ENCODE data around the gene LTF.
"Not testable (repeated sequence)": the region's sequence is repeated elsewhere in the genome, so short reads cannot be mapped to it uniquely, and the experiment has no call there.

Gene LTF

DNA sequence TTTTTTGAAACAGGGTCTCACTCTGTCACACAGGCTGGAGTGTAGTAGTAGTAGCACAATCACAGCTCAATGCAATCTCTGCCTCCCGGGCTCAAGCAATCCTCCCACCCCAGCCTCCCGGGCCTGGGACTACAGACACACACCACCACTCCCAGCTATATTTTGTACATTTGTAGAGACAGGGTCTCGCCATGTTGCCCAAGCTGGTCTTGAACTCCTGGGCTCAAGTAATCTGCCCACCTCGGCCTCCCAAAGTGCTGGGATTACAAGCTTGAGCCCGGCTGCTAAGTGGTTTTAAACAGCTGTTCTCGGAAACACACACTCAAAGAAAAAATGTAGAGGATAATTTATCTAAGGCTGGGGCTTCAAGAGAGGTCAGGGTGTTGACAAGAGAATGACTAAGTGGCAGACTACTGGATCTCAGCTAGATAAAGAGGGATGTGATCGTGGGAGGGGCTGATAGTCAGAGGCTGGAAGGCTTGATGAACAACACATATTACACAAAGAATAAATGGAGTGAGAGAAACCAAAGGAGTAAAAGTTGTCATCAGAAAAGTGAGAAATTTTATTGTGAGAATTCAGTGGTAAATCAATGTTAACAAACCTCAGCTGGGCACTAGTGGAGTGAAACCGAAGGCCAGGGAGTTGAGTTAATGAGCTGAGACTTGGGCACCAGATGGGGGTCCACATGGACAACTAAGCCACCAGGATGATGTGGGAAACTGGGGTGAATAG is 64.5 kb downstream of the LTF start:
- FAIRE-seq (no peak), DNase-seq (ENCODE audit: insufficient read length, low spot score) (no peak)
- no peak for TF ChIP-seq PAX5 (IDR thresholded peaks at IDR 0.05; ENCODE audit: insufficient read depth, low read length, severe bottlenecking)
- TF ChIP-seq TAF1 (IDR thresholded peaks at IDR 0.05; ENCODE audit: low read depth, low read length), result no peak

- DNase-seq (ENCODE audit: insufficient read length, low spot score) (no peak), FAIRE-seq (no peak)
- no peak for TF ChIP-seq TAF1 (IDR thresholded peaks at IDR 0.05; ENCODE audit: low read depth, low read length)
- no peak for TF ChIP-seq PAX5 (IDR thresholded peaks at IDR 0.05; ENCODE audit: insufficient read depth, low read length, severe bottlenecking)
- no peak for TF ChIP-seq POLR2A (IDR thresholded peaks at IDR 0.05; ENCODE audit: low read depth, low read length)
- TF ChIP-seq POU2F2 (IDR thresholded peaks at IDR 0.05; ENCODE audit: low read depth, low read length), result no peak
- no peak for TF ChIP-seq SPI1 (IDR thresholded peaks at IDR 0.05; ENCODE audit: low read depth, low read length)
- no peak for TF ChIP-seq POLR2AphosphoS5 (IDR thresholded peaks at IDR 0.05; ENCODE audit: low read depth, low read length)
These were observed 65.1 kb downstream of the LTF start for GRCh38 chr3:46399557-46399956.

DNA sequence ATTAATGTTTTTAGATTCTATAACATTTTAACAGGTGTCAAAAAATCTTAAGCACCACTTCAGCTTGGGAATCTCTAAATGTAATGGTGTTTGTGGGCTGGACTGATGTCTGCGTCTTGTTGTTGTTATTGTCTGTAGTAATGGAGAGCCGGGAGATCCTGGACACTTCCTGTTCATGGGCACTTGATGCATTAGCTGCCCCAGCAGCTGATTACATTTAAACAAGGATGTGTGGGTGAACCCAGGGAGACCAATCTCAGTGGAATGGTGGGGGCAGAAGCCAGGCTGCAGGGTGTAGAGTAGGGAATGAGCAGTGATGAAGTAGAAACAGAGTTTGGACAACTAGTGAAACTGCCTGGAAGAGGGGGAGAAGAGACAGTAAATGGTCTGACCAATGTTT is 65.6 kb downstream of the LTF start:
- DNase-seq (ENCODE audit: insufficient read length, low spot score) (no peak), FAIRE-seq (no peak)
- TF ChIP-seq PAX5 (IDR thresholded peaks at IDR 0.05; ENCODE audit: insufficient read depth, low read length, severe bottlenecking) (no peak), POU2F2 (IDR thresholded peaks at IDR 0.05; ENCODE audit: low read depth, low read length) (no peak), TAF1 (IDR thresholded peaks at IDR 0.05; ENCODE audit: low read depth, low read length) (no peak), SPI1 (IDR thresholded peaks at IDR 0.05; ENCODE audit: low read depth, low read length) (no peak), POLR2A (IDR thresholded peaks at IDR 0.05; ENCODE audit: low read depth, low read length) (no peak), POLR2AphosphoS5 (IDR thresholded peaks at IDR 0.05; ENCODE audit: low read depth, low read length) (no peak)

- no peak for TF ChIP-seq SPI1 (IDR thresholded peaks at IDR 0.05; ENCODE audit: low read depth, low read length)
- TF ChIP-seq POLR2A (IDR thresholded peaks at IDR 0.05; ENCODE audit: low read depth, low read length), result no peak
- no peak for TF ChIP-seq TAF1 (IDR thresholded peaks at IDR 0.05; ENCODE audit: low read depth, low read length)
- no peak for TF ChIP-seq POLR2AphosphoS5 (IDR thresholded peaks at IDR 0.05; ENCODE audit: low read depth, low read length)
- no peak for TF ChIP-seq POU2F2 (IDR thresholded peaks at IDR 0.05; ENCODE audit: low read depth, low read length)
- TF ChIP-seq PAX5 (IDR thresholded peaks at IDR 0.05; ENCODE audit: insufficient read depth, low read length, severe bottlenecking), result no peak
- FAIRE-seq (no peak), DNase-seq (ENCODE audit: insufficient read length, low spot score) (no peak)
These were observed 66.3 kb downstream of the LTF start for GRCh38 chr3:46398186-46398955.

DNA sequence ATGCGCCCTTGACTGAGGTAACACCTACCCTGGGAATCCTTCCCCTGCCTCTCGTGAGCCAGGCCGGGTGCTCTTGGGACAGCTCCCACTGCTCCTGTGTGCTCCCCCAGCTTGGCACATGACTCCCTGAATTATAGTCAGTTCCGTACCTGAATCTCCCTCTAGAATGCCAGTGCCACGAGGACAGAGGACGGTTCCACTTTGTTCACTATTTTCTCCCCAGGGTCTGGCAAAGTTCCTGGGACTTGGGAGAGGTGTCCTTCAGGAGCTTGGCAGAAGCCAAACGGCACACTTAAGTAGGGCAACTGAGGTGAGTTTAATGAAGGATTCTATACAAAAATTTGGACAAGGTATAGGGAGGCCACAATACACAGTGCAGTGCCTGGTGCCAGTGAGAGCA is 67.6 kb downstream of the LTF start:
- TF ChIP-seq SPI1 (IDR thresholded peaks at IDR 0.05; ENCODE audit: low read depth, low read length), result no peak
- no peak for TF ChIP-seq POLR2A (IDR thresholded peaks at IDR 0.05; ENCODE audit: low read depth, low read length)
- no peak for TF ChIP-seq POU2F2 (IDR thresholded peaks at IDR 0.05; ENCODE audit: low read depth, low read length)
- no peak for TF ChIP-seq PAX5 (IDR thresholded peaks at IDR 0.05; ENCODE audit: insufficient read depth, low read length, severe bottlenecking)
- TF ChIP-seq POLR2AphosphoS5 (IDR thresholded peaks at IDR 0.05; ENCODE audit: low read depth, low read length), result no peak
- no peak for TF ChIP-seq TAF1 (IDR thresholded peaks at IDR 0.05; ENCODE audit: low read depth, low read length)
- FAIRE-seq, result no peak
- no peak for DNase-seq (ENCODE audit: insufficient read length, low spot score)

DNA sequence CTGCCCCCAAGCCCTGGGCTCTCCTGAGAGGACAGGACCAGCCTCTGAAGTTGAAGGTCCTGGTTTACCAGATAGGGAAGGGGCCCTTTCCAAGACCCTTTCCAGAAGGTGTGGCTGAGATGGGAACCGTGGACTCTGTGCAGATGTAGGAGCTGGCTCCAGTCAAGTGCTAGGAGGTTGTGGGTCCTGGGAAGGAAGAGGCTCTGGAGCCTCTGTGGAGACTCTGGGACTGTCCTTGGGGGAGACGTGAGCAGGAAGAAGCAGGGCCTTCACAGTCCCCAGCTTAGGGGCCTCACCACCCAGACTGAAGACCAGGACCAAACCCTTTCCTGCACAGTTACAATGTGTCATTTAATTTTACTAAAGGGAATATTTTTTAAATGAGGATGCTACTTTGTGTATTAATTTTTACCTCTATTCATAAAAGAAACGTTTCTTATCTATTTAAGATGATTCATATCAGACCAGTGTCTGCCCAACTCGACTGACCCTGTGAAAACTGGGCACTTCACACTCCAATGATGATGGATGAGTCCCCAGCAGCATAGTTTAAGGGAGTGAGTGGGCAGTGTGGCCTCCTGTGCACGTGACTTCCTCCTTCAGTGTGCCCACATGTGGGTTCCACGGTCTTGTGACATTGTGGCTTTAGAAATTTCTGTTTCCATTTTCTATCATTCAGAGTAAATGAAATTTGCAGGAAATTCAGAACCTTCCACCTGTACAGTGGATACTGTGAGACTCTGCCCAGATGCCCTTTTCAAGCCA is 68.8 kb downstream of the LTF start:
- FAIRE-seq (peak; percentile 63), DNase-seq (ENCODE audit: insufficient read length, low spot score) (no peak)

DNA sequence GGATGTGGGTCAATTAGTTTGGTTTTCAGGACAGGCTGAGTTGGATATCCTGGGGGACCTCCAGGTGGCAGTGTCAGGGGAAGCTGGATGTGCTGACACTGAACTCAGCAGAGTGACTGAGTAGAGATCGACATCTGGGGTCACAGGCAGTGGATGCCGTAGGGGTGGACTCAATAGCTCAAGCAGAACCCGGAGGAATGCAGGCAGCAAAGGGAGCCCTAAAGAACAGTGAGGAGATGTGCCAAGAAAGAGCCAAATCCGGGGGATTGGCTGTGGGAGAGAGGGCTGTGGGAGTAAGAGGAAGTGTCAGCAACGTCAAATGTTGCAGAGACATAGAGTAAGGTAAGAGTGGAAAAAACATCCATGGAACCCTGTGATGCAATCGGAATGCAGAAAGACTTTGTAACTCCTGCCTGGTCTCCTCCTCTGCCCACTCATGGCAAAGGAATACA is 69.5 kb downstream of the LTF start:
- FAIRE-seq (peak; percentile 52), DNase-seq (ENCODE audit: insufficient read length, low spot score) (no peak)
- no peak for TF ChIP-seq POLR2AphosphoS5 (IDR thresholded peaks at IDR 0.05; ENCODE audit: low read depth, low read length)
- no peak for TF ChIP-seq POU2F2 (IDR thresholded peaks at IDR 0.05; ENCODE audit: low read depth, low read length)
- TF ChIP-seq POLR2A (IDR thresholded peaks at IDR 0.05; ENCODE audit: low read depth, low read length), result no peak
- no peak for TF ChIP-seq PAX5 (IDR thresholded peaks at IDR 0.05; ENCODE audit: insufficient read depth, low read length, severe bottlenecking)
- no peak for TF ChIP-seq TAF1 (IDR thresholded peaks at IDR 0.05; ENCODE audit: low read depth, low read length)
- TF ChIP-seq SPI1 (IDR thresholded peaks at IDR 0.05; ENCODE audit: low read depth, low read length), result no peak

More for the DNA sequence above, 68.8 kb downstream of the LTF start:
- TF ChIP-seq TAF1 (IDR thresholded peaks at IDR 0.05; ENCODE audit: low read depth, low read length), result no peak

DNA sequence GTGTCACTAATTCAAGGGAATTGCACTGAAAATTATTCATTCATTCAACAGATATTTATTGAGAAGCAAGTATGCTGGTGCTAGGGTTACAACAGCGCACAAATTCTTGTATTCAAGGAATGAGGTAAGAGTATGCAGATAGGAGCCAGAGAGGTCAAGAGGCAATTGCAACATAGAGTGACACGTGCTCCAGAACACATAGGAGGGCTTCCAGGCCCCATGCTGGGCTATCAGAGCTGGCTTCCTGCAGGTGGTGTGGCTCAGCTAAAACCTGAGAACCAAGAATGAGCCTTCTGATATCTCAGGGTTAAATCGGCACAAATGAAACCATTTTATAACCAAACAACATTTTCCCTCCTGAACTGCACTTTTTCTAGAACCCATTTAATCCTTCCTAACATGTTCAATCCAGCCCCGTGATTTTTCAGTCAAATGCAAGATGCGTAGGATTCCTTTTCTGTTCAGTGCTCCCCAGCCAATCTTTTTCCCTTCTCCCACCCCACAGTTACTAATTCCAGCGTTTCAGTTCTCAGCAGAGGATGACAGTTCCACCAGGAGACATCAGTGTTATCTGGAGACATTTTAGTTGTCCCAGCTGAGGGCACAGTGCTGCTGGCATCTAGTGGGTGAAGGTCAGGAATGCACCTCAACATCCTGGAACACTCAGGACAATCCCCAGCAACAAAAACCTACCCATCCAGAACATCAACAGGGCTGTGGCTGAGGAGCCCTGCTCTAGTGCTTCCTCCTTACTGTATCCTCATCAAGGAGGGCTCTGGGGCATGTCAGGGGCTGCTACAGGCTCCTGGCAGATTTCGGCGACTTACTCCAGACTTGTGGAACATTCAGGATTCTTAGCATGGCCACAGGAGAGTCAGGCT is 70.9 kb downstream of the LTF start:
- FAIRE-seq (peak; percentile 82), DNase-seq (ENCODE audit: insufficient read length, low spot score) (no peak)
- TF ChIP-seq SPI1 (IDR thresholded peaks at IDR 0.05; ENCODE audit: low read depth, low read length) (no peak), POLR2AphosphoS5 (IDR thresholded peaks at IDR 0.05; ENCODE audit: low read depth, low read length) (no peak)

- no peak for FAIRE-seq
- DNase-seq (ENCODE audit: insufficient read length, low spot score), result no peak
- TF ChIP-seq TAF1 (IDR thresholded peaks at IDR 0.05; ENCODE audit: low read depth, low read length) (no peak), PAX5 (IDR thresholded peaks at IDR 0.05; ENCODE audit: insufficient read depth, low read length, severe bottlenecking) (no peak), SPI1 (IDR thresholded peaks at IDR 0.05; ENCODE audit: low read depth, low read length) (no peak), POLR2A (IDR thresholded peaks at IDR 0.05; ENCODE audit: low read depth, low read length) (no peak), POLR2AphosphoS5 (IDR thresholded peaks at IDR 0.05; ENCODE audit: low read depth, low read length) (no peak), POU2F2 (IDR thresholded peaks at IDR 0.05; ENCODE audit: low read depth, low read length) (no peak)
These were observed 71.7 kb downstream of the LTF start for GRCh38 chr3:46393011-46393410.

DNA sequence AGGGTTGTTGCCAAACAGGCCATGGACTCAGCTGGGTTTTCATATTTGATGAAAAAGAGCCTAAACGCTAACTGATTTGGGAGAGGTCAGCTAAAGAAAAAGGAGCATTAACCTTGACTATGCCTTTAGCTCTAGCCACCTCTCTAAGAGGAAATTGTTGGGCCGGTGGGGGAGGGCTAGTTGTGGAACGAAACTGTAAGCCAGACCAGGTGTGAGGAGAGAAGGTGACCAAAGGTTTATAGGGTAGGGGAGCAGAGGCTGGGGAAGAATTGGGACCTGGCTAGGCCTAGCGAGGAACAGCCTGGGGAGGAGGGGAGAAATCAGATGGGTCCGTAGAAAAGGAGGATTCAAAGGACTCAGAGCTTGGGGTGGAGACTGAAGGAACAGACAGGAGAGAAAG is 73.2 kb downstream of the LTF start:
- DNase-seq (ENCODE audit: insufficient read length, low spot score); FAIRE-seq: not testable (repeated sequence)

Data from GM12891 (cell line).